ENCODE measurements around the gene FCRL3. TPM values are rescaled to one million over a fixed set of nuclear protein-coding genes. Genes with fewer than 3 reads are reported as not detected.

FCRL3 gene
- total RNA-seq, 1 experiment from 2014 or later = not detected

DNA sequence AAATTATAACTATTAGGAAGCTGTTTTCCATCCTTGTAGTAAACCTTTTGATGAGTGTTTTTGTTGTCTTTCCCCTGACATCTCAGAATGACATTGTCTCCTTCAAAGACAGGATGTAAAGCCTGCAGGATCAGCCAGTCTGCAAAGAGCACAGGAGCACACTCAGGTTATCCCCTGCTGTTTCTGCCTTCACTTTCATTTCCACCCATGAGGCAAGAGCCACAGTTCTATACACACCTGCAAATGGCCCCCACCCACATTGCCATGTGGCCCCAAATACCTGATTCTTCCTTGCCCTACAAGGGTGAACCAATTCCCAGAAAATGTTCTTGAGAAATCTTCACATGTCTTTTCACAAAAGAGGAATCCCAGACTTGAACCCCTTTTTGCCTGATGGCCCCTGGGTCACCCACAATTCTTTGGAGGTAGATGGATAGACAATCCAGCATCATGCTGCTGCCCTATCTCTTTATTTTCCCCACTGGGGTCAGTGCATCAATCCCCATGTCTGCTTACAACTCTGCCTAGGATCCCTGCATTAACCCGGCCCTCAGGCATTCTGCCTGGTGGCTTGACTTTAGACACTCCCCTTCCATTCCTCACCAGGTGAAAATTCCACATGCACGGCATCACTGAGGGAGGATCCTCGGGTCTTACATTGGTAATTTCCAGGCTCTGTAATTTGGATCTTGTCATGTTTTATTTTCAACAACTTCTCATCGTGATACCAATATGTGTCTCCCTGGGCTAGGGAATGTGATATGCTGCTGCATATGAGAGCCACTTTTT is 2.6 kb downstream of the FCRL3 start:
- Histone ChIP-seq H2AFZ (ENCODE audit: low read length) (no peak overlapping the region), H3K36me3 (ENCODE audit: low read depth, low read length) (no peaks in the 10 kb centered on the region), H3K4me1 (ENCODE audit: insufficient read depth, low read length) (no peaks in the 10 kb centered on the region), H4K20me1 (ENCODE audit: low read length) (no peaks in the 10 kb centered on the region), H3K9ac (ENCODE audit: low read length) (no peak overlapping the region), H3K4me2 (ENCODE audit: low read length) (no peak overlapping the region), H3K27ac (ENCODE audit: low read length) (no peak overlapping the region), H3K9me3 (ENCODE audit: low read length) (no peaks in the 10 kb centered on the region), H3K9me2 (replicated peaks; ENCODE audit: low read length) (no peaks in the 10 kb centered on the region), H3K27me3 (ENCODE audit: low read length) (peaks cover 55% of the 10 kb centered on the region), H3K4me3 (ENCODE audit: low read length) (no peak overlapping the region), H3K79me2 (ENCODE audit: low read length) (no peaks in the 10 kb centered on the region), H3F3A (ENCODE audit: low read length, unreplicated experiment) (no peaks in the 10 kb centered on the region)
- no TSS peak for BruUV-seq (replicated peaks)
- ATAC-seq (no peak), DNase-seq (no peak)
- TF ChIP-seq EZH2 (IDR thresholded peaks at IDR 0.05; ENCODE audit: low read length, unreplicated experiment) (no peak), EZH2phosphoT487 (IDR thresholded peaks at IDR 0.05; ENCODE audit: borderline replicate concordance, low read length) (no peak)
- TF ChIP-seq, protein P1, sequence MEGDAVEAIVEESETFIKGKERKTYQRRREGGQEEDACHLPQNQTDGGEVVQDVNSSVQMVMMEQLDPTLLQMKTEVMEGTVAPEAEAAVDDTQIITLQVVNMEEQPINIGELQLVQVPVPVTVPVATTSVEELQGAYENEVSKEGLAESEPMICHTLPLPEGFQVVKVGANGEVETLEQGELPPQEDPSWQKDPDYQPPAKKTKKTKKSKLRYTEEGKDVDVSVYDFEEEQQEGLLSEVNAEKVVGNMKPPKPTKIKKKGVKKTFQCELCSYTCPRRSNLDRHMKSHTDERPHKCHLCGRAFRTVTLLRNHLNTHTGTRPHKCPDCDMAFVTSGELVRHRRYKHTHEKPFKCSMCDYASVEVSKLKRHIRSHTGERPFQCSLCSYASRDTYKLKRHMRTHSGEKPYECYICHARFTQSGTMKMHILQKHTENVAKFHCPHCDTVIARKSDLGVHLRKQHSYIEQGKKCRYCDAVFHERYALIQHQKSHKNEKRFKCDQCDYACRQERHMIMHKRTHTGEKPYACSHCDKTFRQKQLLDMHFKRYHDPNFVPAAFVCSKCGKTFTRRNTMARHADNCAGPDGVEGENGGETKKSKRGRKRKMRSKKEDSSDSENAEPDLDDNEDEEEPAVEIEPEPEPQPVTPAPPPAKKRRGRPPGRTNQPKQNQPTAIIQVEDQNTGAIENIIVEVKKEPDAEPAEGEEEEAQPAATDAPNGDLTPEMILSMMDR (conservative IDR thresholded peaks at IDR 0.05; ENCODE audit: low read depth, low read length) = no peak
- intact Hi-C loops (cut with micrococcal nuclease) = no loop called here
- ChIA-PET POLR2A (ENCODE audit: unreplicated experiment) (no interaction called here), CTCF (no interaction called here)

DNA sequence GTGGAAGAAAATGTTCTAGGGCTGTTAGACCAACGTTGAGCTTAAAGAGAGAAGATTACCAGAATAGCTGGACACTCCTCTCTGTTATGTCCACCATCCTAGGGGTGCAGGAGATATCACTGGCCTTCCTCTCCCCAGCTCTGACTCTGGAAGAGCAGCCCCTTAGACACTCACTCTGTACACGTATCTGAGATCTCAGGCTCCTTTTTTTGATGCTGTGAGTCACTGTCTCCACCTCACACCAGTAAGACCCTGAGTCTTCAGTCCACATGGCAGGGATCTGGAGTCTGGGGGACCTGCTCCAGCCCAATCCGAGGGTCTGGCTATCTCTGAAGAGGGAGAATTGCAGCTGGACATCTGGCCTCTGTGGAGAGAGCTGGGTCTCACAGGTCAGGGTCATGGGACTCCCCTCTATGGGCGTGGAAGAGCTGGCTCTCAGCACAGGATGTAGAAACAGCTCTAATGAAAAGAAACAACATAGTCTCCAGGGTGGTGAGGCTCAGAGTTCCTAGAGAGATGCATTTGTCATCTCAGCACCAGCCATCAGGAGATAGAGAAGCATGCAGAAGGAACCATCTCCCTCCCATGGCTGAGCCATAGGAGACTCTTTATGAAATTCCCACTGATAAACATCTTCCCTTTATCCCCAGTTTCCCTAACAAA is 3.5 kb downstream of the FCRL3 start:
- H3K27ac ChIP-seq (ENCODE audit: low read length) = no peak overlapping the region
- H3K9ac ChIP-seq (ENCODE audit: low read length) = no peak overlapping the region
- H2AFZ ChIP-seq (ENCODE audit: low read length) = no peak overlapping the region
- no peaks in the 10 kb centered on the region for H3K79me2 ChIP-seq (ENCODE audit: low read length)
- H3K36me3 ChIP-seq (ENCODE audit: low read depth, low read length) = no peaks in the 10 kb centered on the region
- ChIA-PET POLR2A (ENCODE audit: unreplicated experiment) (no interaction called here), CTCF (no interaction called here)
- intact Hi-C loops (cut with micrococcal nuclease) = no loop called here
- H3K4me1 ChIP-seq (ENCODE audit: insufficient read depth, low read length) = no peaks in the 10 kb centered on the region
- ATAC-seq (no peak), DNase-seq (no peak)
- TF ChIP-seq, protein P1 (conservative IDR thresholded peaks at IDR 0.05; ENCODE audit: low read depth, low read length) = no peak
- TF ChIP-seq EZH2phosphoT487 (IDR thresholded peaks at IDR 0.05; ENCODE audit: borderline replicate concordance, low read length) = no peak
- no peak for TF ChIP-seq EZH2 (IDR thresholded peaks at IDR 0.05; ENCODE audit: low read length, unreplicated experiment)
- H3K9me3 ChIP-seq (ENCODE audit: low read length) = no peaks in the 10 kb centered on the region
- no peak overlapping the region for H3K4me3 ChIP-seq (ENCODE audit: low read length)
- no peak overlapping the region for H3K4me2 ChIP-seq (ENCODE audit: low read length)
- H3K27me3 ChIP-seq (ENCODE audit: low read length) = peaks cover 49% of the 10 kb centered on the region
- no peaks in the 10 kb centered on the region for H3F3A ChIP-seq (ENCODE audit: low read length, unreplicated experiment)
- no peaks in the 10 kb centered on the region for H3K9me2 ChIP-seq (replicated peaks; ENCODE audit: low read length)
- no TSS peak for BruUV-seq (replicated peaks)
- no peaks in the 10 kb centered on the region for H4K20me1 ChIP-seq (ENCODE audit: low read length)

- no peak for ATAC-seq
- H3K4me3 ChIP-seq (ENCODE audit: low read length) = no peak overlapping the region
- no peak overlapping the region for H3K4me2 ChIP-seq (ENCODE audit: low read length)
- intact Hi-C loops (cut with micrococcal nuclease) = no loop called here
- H4K20me1 ChIP-seq (ENCODE audit: low read length) = no peaks in the 10 kb centered on the region
- H3K27ac ChIP-seq (ENCODE audit: low read length) = no peak overlapping the region
- no peak overlapping the region for H2AFZ ChIP-seq (ENCODE audit: low read length)
- no peaks in the 10 kb centered on the region for H3K79me2 ChIP-seq (ENCODE audit: low read length)
- no peaks in the 10 kb centered on the region for H3F3A ChIP-seq (ENCODE audit: low read length, unreplicated experiment)
- no peaks in the 10 kb centered on the region for H3K36me3 ChIP-seq (ENCODE audit: low read depth, low read length)
- no TSS peak for BruUV-seq (replicated peaks)
- ChIA-PET POLR2A (ENCODE audit: unreplicated experiment) (no interaction called here), CTCF (no interaction called here)
- no peaks in the 10 kb centered on the region for H3K4me1 ChIP-seq (ENCODE audit: insufficient read depth, low read length)
- H3K9me2 ChIP-seq (replicated peaks; ENCODE audit: low read length) = no peaks in the 10 kb centered on the region
- no peaks in the 10 kb centered on the region for H3K9me3 ChIP-seq (ENCODE audit: low read length)
- H3K9ac ChIP-seq (ENCODE audit: low read length) = no peak overlapping the region
- TF ChIP-seq EZH2phosphoT487 (IDR thresholded peaks at IDR 0.05; ENCODE audit: borderline replicate concordance, low read length) (no peak), EZH2 (IDR thresholded peaks at IDR 0.05; ENCODE audit: low read length, unreplicated experiment) (no peak)
- TF ChIP-seq, protein P1 (conservative IDR thresholded peaks at IDR 0.05; ENCODE audit: low read depth, low read length) = no peak
- DNase-seq = no peak
- H3K27me3 ChIP-seq (ENCODE audit: low read length) = peaks cover 34% of the 10 kb centered on the region
These were observed 5.2 kb downstream of the FCRL3 start for GRCh38 chr1:157695417-157695816.
